Spleen (tissue), 11 donors: ENCODE results near the gene ADAM15. TPM values are rescaled to one million over a fixed set of nuclear protein-coding genes. Genes with fewer than 3 reads are reported as not detected.

Experiments used
- DNase-seq: peaks from one replicate; pipeline ENCODE4 v3.0.0-alpha.2; 2020
- H3K27ac ChIP-seq, 8 donors: fragments of 200-600 bp; sonication (generic) in 7 of 8; 1 replicate in 4 of 8; 2 replicates in 4 of 8; pipeline versions ENCODE4 v1.5.0 to v1.8.0; 2016 to 2021; ENCODE audit warnings: inconsistent platforms in 4 of 8, mild to moderate bottlenecking in 4 of 8, moderate library complexity in 1 of 8
- H3K27me3 ChIP-seq, 7 donors: fragments of 200-600 bp; sonication (generic) in 6 of 7; replicated peaks in 1 of 7; 1 replicate in 4 of 7; 2 replicates in 3 of 7; pipeline versions ENCODE4 v1.5.0 to v1.8.0; 2016 to 2021; ENCODE audit warnings: inconsistent platforms in 3 of 7, mild to moderate bottlenecking in 1 of 7
- H3K36me3 ChIP-seq, 6 donors: fragments of 200-600 bp; sonication (generic) in 5 of 6; 1 replicate in 4 of 6; 2 replicates in 2 of 6; pipeline versions ENCODE4 v1.5.0 to v1.8.0; 2016 to 2021; ENCODE audit warnings: inconsistent platforms in 2 of 6
- H3K4me1 ChIP-seq, 6 donors: fragments of 200-600 bp; sonication (generic) in 5 of 6; 1 replicate in 3 of 6; 2 replicates in 3 of 6; pipeline versions ENCODE4 v1.5.0 to v1.8.0; 2016 to 2021; ENCODE audit warnings: inconsistent platforms in 3 of 6
- H3K4me3 ChIP-seq, 8 donors: fragments of 200-600 bp; sonication (generic) in 7 of 8; 1 replicate in 4 of 8; 2 replicates in 4 of 8; pipeline versions ENCODE4 v1.5.0 to v1.8.0; 2016 to 2021; ENCODE audit warnings: inconsistent platforms in 4 of 8, mild to moderate bottlenecking in 4 of 8, moderate library complexity in 2 of 8
- H3K9me3 ChIP-seq, 8 donors: fragments of 200-600 bp; sonication (generic) in 7 of 8; 1 replicate in 4 of 8; 2 replicates in 4 of 8; pipeline versions ENCODE4 v1.5.0 to v1.8.0; 2016 to 2021; ENCODE audit warnings: inconsistent platforms in 4 of 8
- POLR2A ChIP-seq, 3 donors: fragments of 450-650 bp; IDR thresholded peaks; one replicate each; pipeline ENCODE4 v1.5.1; 2017; ENCODE audit warnings: antibody characterized with exemption in 3 of 3, mild to moderate bottlenecking in 1 of 3
- POLR2AphosphoS5 ChIP-seq, 3 donors: sonication (generic); formaldehyde crosslinking; IDR thresholded peaks; one replicate each; pipeline ENCODE4 v1.5.1; 2017; ENCODE audit warnings: antibody characterized with exemption in 3 of 3
- WGBS, 5 donors: extraction: QIAGEN DNeasy Blood & Tissue Kit in 3 of 5; methylation state at CpG; one replicate each; pipeline versions ENCODE4 v1.1.5 to v1.1.7; 2013 to 2018; 5-methylcytosine and 5-hydroxymethylcytosine counted together
- intact Hi-C: fragments of 100-400 bp; cut with DNase I; formaldehyde crosslinking; loops from one replicate; pipeline ENCODE4 v1.15.0; 2023; ENCODE audit warnings: low total_unique reads
- polyA plus RNA-seq, 3 donors: library from polyadenylated mRNA; stranded (reverse); fragments of 200-250 nt; gene quantifications; one replicate each; pipeline ENCODE4 v1.2.1, GENCODE V29; 2013
- total RNA-seq, 7 donors: library from RNA; depleted of rRNA in 3 of 7; stranded (reverse); fragments of >200 nt in 3 of 7; fragmentation: NEBNext Ultra II Directional in 4 of 7; extraction: Animal tissue kit (Norgen Biotek cat#: 25700) in 4 of 7; gene quantifications; one replicate each; pipeline versions ENCODE4 v1.1.0 to v1.2.1, GENCODE V29; 2016 to 2021
- TF ChIP-seq, protein P1 (sequence below), 11 experiments: fragments of 200-600 bp in 7 of 11; fragments of 450-650 bp in 4 of 11; sonication (generic) in 4 of 11; IDR thresholded peaks in 8 of 11; conservative IDR thresholded peaks in 3 of 11; 1 replicate in 7 of 11; 2 replicates in 4 of 11; pipeline versions ENCODE4 v1.4.0 to v1.8.0; 2016 to 2021; ENCODE audit warnings: antibody characterized with exemption in 11 of 11, inconsistent platforms in 4 of 11, mild to moderate bottlenecking in 1 of 11
- donor health status: healthy with polysubstance abuse.
- donor health status: DM: no; HTN: no; CAD: no; lungs with moderate emphysema.
- donor health status: DM: no; HTN: no; CAD: no.
- donor health status: Bipolar disorder and iron deficiency.
- donor health status: healthy.
- donor health status: DM: no; HTN: no; CAD: no.
- donor health status: DM: yes; HTN: yes; CAD: no.

The ADAM15 gene
- total and polyA plus RNA-seq, 10 donors: 70.8 to 313 (median 86.6) TPM

DNA sequence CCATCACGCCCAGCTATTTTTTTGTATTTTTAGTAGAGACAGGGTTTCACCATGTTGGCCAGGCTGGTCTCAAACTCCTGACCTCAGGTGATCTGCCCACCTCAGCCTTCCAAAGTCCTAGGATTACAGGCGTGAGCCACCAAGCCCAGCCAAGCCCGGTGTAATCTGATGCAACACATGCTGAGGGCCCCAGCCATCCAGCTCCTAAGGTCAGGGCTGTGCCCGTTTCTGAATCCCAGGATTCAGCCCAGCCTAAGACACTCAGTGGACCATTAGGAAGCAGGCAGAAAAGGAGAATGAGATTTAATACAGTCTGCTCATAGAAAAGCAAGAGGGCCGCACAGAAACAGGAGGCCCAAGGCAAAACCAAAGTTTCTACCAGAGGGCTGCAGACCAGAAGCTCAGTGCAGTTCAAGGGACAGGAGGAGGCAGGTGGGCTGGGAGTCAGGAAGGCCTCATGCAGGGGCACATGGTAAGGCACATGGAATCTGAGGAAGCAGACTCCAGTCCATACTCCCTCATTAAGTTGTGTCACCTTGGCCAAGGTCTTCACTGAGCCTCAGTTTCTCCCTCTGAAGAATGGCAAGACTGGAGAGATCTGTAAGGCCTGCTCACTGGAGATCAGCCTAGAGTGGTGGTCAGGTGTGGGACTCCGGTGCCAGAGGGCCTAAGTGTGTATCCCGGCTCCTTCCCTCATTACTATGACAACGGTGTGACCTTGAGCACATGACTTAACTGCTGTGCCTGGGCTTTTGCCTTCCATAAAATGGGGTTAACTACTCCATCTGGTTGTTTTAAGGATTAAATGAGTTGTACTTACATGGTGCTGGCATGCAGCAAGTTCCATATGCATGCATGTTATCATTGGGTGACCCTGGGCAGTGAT lies 2.4 kb upstream of the ADAM15 start:
- intact Hi-C loops: no loop called here
- 84 to 96% (median 92%) methylated on average over 8 of the region's 8 CpGs for WGBS, 5 donors
- Histone ChIP-seq H3K36me3 (peaks cover 0 to 5% (median 0%) of the 10 kb centered on the region in 6 donors), H3K9me3 (no peaks in the 10 kb centered on the region), H3K4me1 (peaks cover 15 to 58% (median 52%) of the 10 kb centered on the region in 6 donors), H3K27me3 (no peaks in the 10 kb centered on the region), H3K27ac (peak overlapping the region in 1 of 8 donors; percentile 94), H3K4me3 (no peak overlapping the region)
- no peak for DNase-seq
- TF ChIP-seq POLR2AphosphoS5 (IDR thresholded peaks at IDR 0.05): no peak
- no peak for TF ChIP-seq POLR2A (IDR thresholded peaks at IDR 0.05)
- TF ChIP-seq, protein P1, sequence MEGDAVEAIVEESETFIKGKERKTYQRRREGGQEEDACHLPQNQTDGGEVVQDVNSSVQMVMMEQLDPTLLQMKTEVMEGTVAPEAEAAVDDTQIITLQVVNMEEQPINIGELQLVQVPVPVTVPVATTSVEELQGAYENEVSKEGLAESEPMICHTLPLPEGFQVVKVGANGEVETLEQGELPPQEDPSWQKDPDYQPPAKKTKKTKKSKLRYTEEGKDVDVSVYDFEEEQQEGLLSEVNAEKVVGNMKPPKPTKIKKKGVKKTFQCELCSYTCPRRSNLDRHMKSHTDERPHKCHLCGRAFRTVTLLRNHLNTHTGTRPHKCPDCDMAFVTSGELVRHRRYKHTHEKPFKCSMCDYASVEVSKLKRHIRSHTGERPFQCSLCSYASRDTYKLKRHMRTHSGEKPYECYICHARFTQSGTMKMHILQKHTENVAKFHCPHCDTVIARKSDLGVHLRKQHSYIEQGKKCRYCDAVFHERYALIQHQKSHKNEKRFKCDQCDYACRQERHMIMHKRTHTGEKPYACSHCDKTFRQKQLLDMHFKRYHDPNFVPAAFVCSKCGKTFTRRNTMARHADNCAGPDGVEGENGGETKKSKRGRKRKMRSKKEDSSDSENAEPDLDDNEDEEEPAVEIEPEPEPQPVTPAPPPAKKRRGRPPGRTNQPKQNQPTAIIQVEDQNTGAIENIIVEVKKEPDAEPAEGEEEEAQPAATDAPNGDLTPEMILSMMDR (IDR thresholded peaks at IDR 0.05 in 8 of 11, conservative IDR thresholded peaks at IDR 0.05 in 3 of 11): no peak

DNA sequence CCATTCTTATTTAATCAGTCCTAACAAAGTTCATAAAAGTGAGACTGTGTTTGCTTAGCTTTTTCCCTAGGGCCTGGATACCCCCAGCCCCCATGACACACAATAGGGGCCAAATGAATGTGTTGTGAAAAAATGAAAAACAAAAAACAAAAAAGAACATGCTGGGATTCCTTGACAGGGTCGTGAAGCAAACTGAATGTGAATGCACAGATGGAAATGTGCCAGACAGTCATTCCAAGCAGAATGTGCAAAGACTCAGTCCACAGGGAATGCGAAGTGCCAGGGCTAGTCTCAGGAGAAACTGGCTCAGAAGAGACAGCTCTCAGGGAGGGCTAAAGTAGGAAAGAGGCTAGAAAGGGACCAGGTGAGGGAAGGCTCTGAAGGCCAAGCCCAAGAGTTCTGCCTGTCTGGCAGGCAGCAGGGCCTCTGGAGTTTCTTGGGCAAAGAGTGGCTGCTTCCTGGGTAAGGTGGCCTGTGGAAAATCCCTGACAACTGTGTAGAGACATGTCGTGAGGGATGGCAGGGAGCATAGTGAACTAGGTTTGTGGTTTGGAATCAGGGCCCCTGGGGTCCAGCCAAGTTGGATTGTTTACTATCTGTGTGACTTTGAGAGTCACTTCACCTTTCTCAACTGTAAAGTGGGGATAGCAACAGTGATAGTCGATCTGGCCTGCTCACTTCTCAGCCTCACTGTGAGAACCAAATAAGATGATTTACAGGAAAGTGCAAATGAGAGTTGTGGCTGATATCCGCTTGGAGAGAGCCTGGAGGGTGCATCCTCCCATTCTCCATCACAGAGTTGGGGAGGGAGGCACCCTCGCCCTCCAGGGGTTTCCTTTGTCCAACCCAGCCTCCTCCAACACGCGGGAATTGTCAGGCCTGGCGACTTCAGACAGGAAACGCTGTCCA lies 1.2 kb upstream of the ADAM15 start:
- 18 to 32% (median 23%) methylated on average over 10 of the region's 10 CpGs for WGBS, 5 donors

DNA sequence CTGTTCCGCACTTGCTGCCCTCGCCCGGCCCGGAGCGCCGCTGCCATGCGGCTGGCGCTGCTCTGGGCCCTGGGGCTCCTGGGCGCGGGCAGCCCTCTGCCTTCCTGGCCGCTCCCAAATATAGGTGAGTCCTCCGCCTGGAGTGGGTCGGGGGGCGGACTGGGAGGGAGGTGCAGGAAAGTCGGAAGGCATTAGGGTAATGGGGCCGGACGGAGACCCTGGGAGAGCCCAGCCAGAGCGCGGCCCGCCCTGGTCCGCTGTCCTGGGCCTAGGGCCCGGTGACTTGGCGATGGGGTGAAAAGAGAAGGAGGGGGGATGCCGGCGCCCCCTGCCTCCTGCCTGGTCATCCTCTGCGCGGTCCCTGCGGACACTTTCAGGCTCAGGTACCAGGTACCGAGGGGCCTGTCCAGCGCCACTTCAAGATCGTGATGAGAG lies 243 bp downstream of the ADAM15 start:
- Histone ChIP-seq H3K36me3 (peaks cover 0 to 31% (median 20%) of the 10 kb centered on the region in 6 donors), H3K9me3 (no peaks in the 10 kb centered on the region), H3K4me1 (peaks cover 11 to 51% (median 43%) of the 10 kb centered on the region in 6 donors), H3K27ac (peak overlapping the region; percentile 14 to 95 (median 90)), H3K4me3 (peak overlapping the region; percentile 56 to 94 (median 72)), H3K27me3 (no peaks in the 10 kb centered on the region)
- 0 to 1% (median 0%) methylated on average over 22 to 31 of the region's 31 CpGs for WGBS, 5 donors
- no peak for DNase-seq
- intact Hi-C loops: no loop called here
- TF ChIP-seq POLR2AphosphoS5 (IDR thresholded peaks at IDR 0.05): peak; percentile 18 to 76 (median 64)
- TF ChIP-seq, protein P1 (IDR thresholded peaks at IDR 0.05 in 8 of 11, conservative IDR thresholded peaks at IDR 0.05 in 3 of 11): no peak

More for the DNA sequence above, 1.2 kb upstream of the ADAM15 start:
- no peak for DNase-seq
- H3K27ac ChIP-seq: peak overlapping the region; percentile 71 to 95 (median 90)
- H3K36me3 ChIP-seq: peaks cover 0 to 17% (median 8%) of the 10 kb centered on the region in 6 donors
- H3K9me3 ChIP-seq: no peaks in the 10 kb centered on the region
- no peaks in the 10 kb centered on the region for H3K27me3 ChIP-seq
- peaks cover 15 to 62% (median 50%) of the 10 kb centered on the region in 6 donors for H3K4me1 ChIP-seq
- intact Hi-C loops: no loop called here
- H3K4me3 ChIP-seq: peak overlapping the region; percentile 56 to 94 (median 72)
- TF ChIP-seq, protein P1 (IDR thresholded peaks at IDR 0.05 in 8 of 11, conservative IDR thresholded peaks at IDR 0.05 in 3 of 11): no peak
- TF ChIP-seq POLR2AphosphoS5 (IDR thresholded peaks at IDR 0.05): no peak
- no peak for TF ChIP-seq POLR2A (IDR thresholded peaks at IDR 0.05)
